HG02970 (cell line): ENCODE measurements around the gene SNRPA.

ENCODE experiments used
- ATAC-seq: cut with Tn5 transposase; IDR thresholded peaks from one replicate; pipeline ENCODE4 v1.9.1; 2021; ENCODE audit warnings: mild to moderate bottlenecking, moderate library complexity, moderate number of reproducible peaks; ENCODE audit not compliant: unreplicated experiment, low FRiP score

SNRPA gene

GRCh38 chr19:40750874-40751537 is at the start of gene SNRPA:
SNRPA (plus strand) TSS chr19:40751203; CDS start chr19:40751409, 206 bp downstream.
- ATAC-seq: peak; percentile 51

- no peak for ATAC-seq
These were observed 49.2 kb upstream of the SNRPA start for GRCh38 chr19:40701758-40702157.

GRCh38 chr19:40702337-40703012 is 48.5 kb upstream of the SNRPA start:
- ATAC-seq: no peak

GRCh38 chr19:40703029-40703755 is 47.8 kb upstream of the SNRPA start:
- ATAC-seq: no peak

GRCh38 chr19:40704491-40705361 is 46.3 kb upstream of the SNRPA start:
- ATAC-seq: no peak

- ATAC-seq: no peak
These were observed 45.7 kb upstream of the SNRPA start for GRCh38 chr19:40705362-40705651.

- no peak for ATAC-seq
These were observed 44.9 kb upstream of the SNRPA start for GRCh38 chr19:40705950-40706619.

- ATAC-seq: no peak
These were observed 43.4 kb upstream of the SNRPA start for GRCh38 chr19:40707615-40708014.

GRCh38 chr19:40709817-40710216 is 41.2 kb upstream of the SNRPA start:
- no peak for ATAC-seq

- ATAC-seq: no peak
These were observed 37.1 kb upstream of the SNRPA start for GRCh38 chr19:40713939-40714338.

- ATAC-seq: peak; percentile 47
These were observed 36.3 kb upstream of the SNRPA start for GRCh38 chr19:40714441-40715299.

- ATAC-seq: no peak
These were observed 34.9 kb upstream of the SNRPA start for GRCh38 chr19:40716031-40716481.

GRCh38 chr19:40716482-40717324 is 34.3 kb upstream of the SNRPA start, which contains the start of the genes COQ8B and ITPKC:
COQ8B (minus strand) TSS chr19:40716886; CDS start chr19:40714632, 2,254 bp downstream.
ITPKC (plus strand) TSS chr19:40717112; CDS start chr19:40717136, 24 bp downstream.
- ATAC-seq: peak; percentile 78

- no peak for ATAC-seq
These were observed 33.6 kb upstream of the SNRPA start for GRCh38 chr19:40717325-40717879.

GRCh38 chr19:40717880-40718773 is 32.9 kb upstream of the SNRPA start:
- ATAC-seq: no peak

GRCh38 chr19:40718774-40719391 is 32.1 kb upstream of the SNRPA start:
- ATAC-seq: no peak
